Nephron progenitor cell (in vitro differentiated cells): ENCODE results near the gene GP1BB.

ENCODE experiments used
- DNase-seq: peaks from one replicate; pipeline ENCODE4 v3.0.0; 2021
- H3K27ac Mint-ChIP-seq: 2 replicates; pipeline ENCODE4 v1.8.0; 2021; ENCODE audit warnings: mild to moderate bottlenecking, moderate library complexity, mixed read lengths
- H3K27me3 Mint-ChIP-seq: 2 replicates; pipeline ENCODE4 v1.8.0; 2021; ENCODE audit warnings: mild to moderate bottlenecking, low read depth, mixed read lengths; ENCODE audit not compliant: poor library complexity
- H3K36me3 Mint-ChIP-seq: 2 replicates; pipeline ENCODE4 v1.8.0; 2021; ENCODE audit warnings: low read depth, mixed read lengths
- H3K4me1 Mint-ChIP-seq: 2 replicates; pipeline ENCODE4 v1.8.0; 2021; ENCODE audit warnings: mixed read lengths
- H3K4me3 Mint-ChIP-seq: 2 replicates; pipeline ENCODE4 v1.8.0; 2021; ENCODE audit warnings: mild to moderate bottlenecking, moderate library complexity, mixed read lengths
- H3K9me3 Mint-ChIP-seq: 2 replicates; pipeline ENCODE4 v1.8.0; 2021; ENCODE audit warnings: mild to moderate bottlenecking, moderate library complexity, mixed read lengths
- CTCF ChIP-seq: fragments of 200-600 bp; sonication (generic); IDR thresholded peaks from 2 replicates; pipeline ENCODE4 v1.5.0; 2021; ENCODE audit warnings: antibody characterized with exemption

Gene GP1BB

GRCh38 chr22:19763458-19764298 lies 40.3 kb downstream of the GP1BB start:
- no peaks in the 10 kb centered on the region for H3K36me3 Mint-ChIP-seq
- DNase-seq, result no peak
- no peak for TF ChIP-seq CTCF
- H3K9me3 Mint-ChIP-seq, result peaks cover 11% of the 10 kb centered on the region
- no peak overlapping the region for H3K27ac Mint-ChIP-seq
- peaks cover 90% of the 10 kb centered on the region for H3K27me3 Mint-ChIP-seq
- no peak overlapping the region for H3K4me3 Mint-ChIP-seq
- H3K4me1 Mint-ChIP-seq, result peaks cover 32% of the 10 kb centered on the region

GRCh38 chr22:19764299-19764593 lies 40.9 kb downstream of the GP1BB start:
- Mint-ChIP-seq H3K27me3 (peaks cover 90% of the 10 kb centered on the region), H3K27ac (no peak overlapping the region), H3K9me3 (peaks cover 11% of the 10 kb centered on the region), H3K36me3 (no peaks in the 10 kb centered on the region), H3K4me1 (peaks cover 35% of the 10 kb centered on the region), H3K4me3 (no peak overlapping the region)
- TF ChIP-seq CTCF, result no peak
- DNase-seq, result no peak

- no peak for DNase-seq
- Mint-ChIP-seq H3K4me1 (peaks cover 32% of the 10 kb centered on the region), H3K4me3 (no peak overlapping the region), H3K27me3 (peaks cover 90% of the 10 kb centered on the region), H3K27ac (no peak overlapping the region), H3K9me3 (peaks cover 9% of the 10 kb centered on the region), H3K36me3 (no peaks in the 10 kb centered on the region)
- no peak for TF ChIP-seq CTCF
Measured at GRCh38 chr22:19764636-19765476, 41.5 kb downstream of the GP1BB start.

GRCh38 chr22:19765477-19766239 lies 42.3 kb downstream of the GP1BB start:
- no peaks in the 10 kb centered on the region for H3K36me3 Mint-ChIP-seq
- no peak for TF ChIP-seq CTCF
- peaks cover 4% of the 10 kb centered on the region for H3K9me3 Mint-ChIP-seq
- no peak overlapping the region for H3K27ac Mint-ChIP-seq
- peak overlapping the region; percentile 34 for H3K4me3 Mint-ChIP-seq
- H3K4me1 Mint-ChIP-seq, result peaks cover 26% of the 10 kb centered on the region
- peaks cover 92% of the 10 kb centered on the region for H3K27me3 Mint-ChIP-seq
- DNase-seq, result no peak

- peak; percentile 49 for DNase-seq
- Mint-ChIP-seq H3K36me3 (no peaks in the 10 kb centered on the region), H3K4me1 (peaks cover 26% of the 10 kb centered on the region), H3K27ac (no peak overlapping the region), H3K4me3 (no peak overlapping the region), H3K27me3 (peaks cover 94% of the 10 kb centered on the region), H3K9me3 (peaks cover 4% of the 10 kb centered on the region)
- no peak for TF ChIP-seq CTCF
Measured at GRCh38 chr22:19766240-19766510, 42.8 kb downstream of the GP1BB start.
